DMS53 (cell line): ENCODE results near the gene METAP2.

ENCODE experiments used
- DNase-seq: peaks from one replicate; lab custom pipeline; 2025; lab: John Stamatoyannopoulos, UW

METAP2 gene

GRCh38 chr12:95513599-95513998 lies 39.6 kb downstream of the METAP2 start:
- DNase-seq: no peak

- DNase-seq: no peak
These were observed 41.2 kb downstream of the METAP2 start for GRCh38 chr12:95515197-95515596.

GRCh38 chr12:95516757-95517156 lies 42.8 kb downstream of the METAP2 start:
- no peak for DNase-seq

GRCh38 chr12:95517246-95517645 lies 43.3 kb downstream of the METAP2 start:
- DNase-seq: no peak

- DNase-seq: no peak
These were observed 45.0 kb downstream of the METAP2 start for GRCh38 chr12:95518944-95519343.

GRCh38 chr12:95520816-95521215 lies 46.9 kb downstream of the METAP2 start:
- DNase-seq: no peak

- no peak for DNase-seq
These were observed 48.7 kb downstream of the METAP2 start for GRCh38 chr12:95522692-95523091.

- no peak for DNase-seq
These were observed 54.5 kb downstream of the METAP2 start for GRCh38 chr12:95528431-95528830.

- no peak for DNase-seq
These were observed 55.8 kb downstream of the METAP2 start for GRCh38 chr12:95529693-95530225.

GRCh38 chr12:95532851-95533250 lies 58.9 kb downstream of the METAP2 start:
- DNase-seq: no peak

- DNase-seq: no peak
These were observed 60.0 kb downstream of the METAP2 start for GRCh38 chr12:95533985-95534384.

GRCh38 chr12:95538006-95538405 lies 64.1 kb downstream of the METAP2 start:
- no peak for DNase-seq

GRCh38 chr12:95538656-95539055 lies 64.7 kb downstream of the METAP2 start:
- DNase-seq: no peak

GRCh38 chr12:95541436-95541835 lies 67.5 kb downstream of the METAP2 start:
- DNase-seq: no peak

- DNase-seq: no peak
These were observed 69.4 kb downstream of the METAP2 start for GRCh38 chr12:95543305-95543704.

GRCh38 chr12:95544756-95545155 lies 70.8 kb downstream of the METAP2 start:
- no peak for DNase-seq

GRCh38 chr12:95545303-95545702 lies 71.4 kb downstream of the METAP2 start:
- no peak for DNase-seq

GRCh38 chr12:95545731-95546490 lies 72.0 kb downstream of the METAP2 start:
- peak; percentile 44 for DNase-seq

- no peak for DNase-seq
These were observed 72.5 kb downstream of the METAP2 start for GRCh38 chr12:95546491-95546813.

GRCh38 chr12:95547522-95548055 lies 73.6 kb downstream of the METAP2 start:
- no peak for DNase-seq

- peak; percentile 75 for DNase-seq
These were observed 74.1 kb downstream of the METAP2 start for GRCh38 chr12:95548056-95548538.

GRCh38 chr12:95548539-95549391 lies 74.8 kb downstream of the METAP2 start:
- peak; percentile 81 for DNase-seq
